CD4-positive, alpha-beta T cell treated with Interleukin-15 for 4 hours (primary cell): Measurements from ENCODE around the gene DNAJB9.

Source experiments
- DNase-seq: peaks from one replicate; pipeline ENCODE4 v3.0.0-alpha.2; 2020; ENCODE audit warnings: low spot score

DNAJB9 gene

GRCh38 chr7:108605559-108606201 is 36.0 kb downstream of the DNAJB9 start:
- no peak for DNase-seq

- DNase-seq: no peak
These were observed 40.0 kb downstream of the DNAJB9 start for GRCh38 chr7:108609643-108610042.

DNA sequence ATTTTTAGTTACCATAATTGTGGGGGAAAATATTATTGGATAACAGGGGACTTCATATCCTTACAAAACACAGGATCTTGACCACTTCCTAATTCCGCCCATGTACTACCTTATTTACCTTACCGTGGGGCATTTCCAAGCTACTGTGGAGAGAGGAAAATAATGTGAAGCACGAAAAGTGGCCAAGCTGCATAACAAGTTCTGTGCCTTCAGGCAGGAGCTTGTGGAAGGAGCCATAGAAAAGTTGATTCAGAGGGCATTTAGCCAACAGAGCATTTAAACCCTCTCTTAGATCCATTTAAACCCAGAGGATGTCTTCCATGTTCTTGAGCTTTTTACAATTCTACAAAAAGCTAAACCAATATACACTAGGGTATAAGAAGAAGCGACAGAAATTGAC is 41.6 kb downstream of the DNAJB9 start:
- DNase-seq: no peak

- peak; percentile 56 for DNase-seq
These were observed 43.7 kb downstream of the DNAJB9 start for GRCh38 chr7:108613147-108613948.

DNA sequence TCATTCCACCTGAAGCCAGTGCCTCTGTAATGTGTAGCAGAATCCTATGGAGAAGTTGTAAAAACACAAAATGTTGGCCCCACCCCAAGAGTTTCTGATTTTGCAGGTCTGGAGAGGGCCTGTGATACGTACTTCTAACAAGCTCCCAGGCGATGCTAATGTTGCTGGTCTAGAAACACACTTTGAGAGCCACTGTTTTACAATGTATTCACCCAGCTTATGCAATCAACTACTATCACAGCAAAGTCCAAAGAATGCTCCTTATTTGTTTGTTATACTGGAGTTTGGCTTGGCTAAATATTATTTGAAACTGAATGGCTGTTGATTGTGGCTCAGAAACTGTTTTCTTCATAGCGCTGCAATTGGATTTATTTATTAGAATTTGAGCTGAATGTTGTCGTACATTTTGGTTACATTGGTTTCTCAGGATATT is 44.3 kb downstream of the DNAJB9 start:
- DNase-seq: no peak

- no peak for DNase-seq
These were observed 45.2 kb downstream of the DNAJB9 start for GRCh38 chr7:108614896-108615295.

- DNase-seq: no peak
These were observed 48.4 kb downstream of the DNAJB9 start for GRCh38 chr7:108618056-108618455.

DNA sequence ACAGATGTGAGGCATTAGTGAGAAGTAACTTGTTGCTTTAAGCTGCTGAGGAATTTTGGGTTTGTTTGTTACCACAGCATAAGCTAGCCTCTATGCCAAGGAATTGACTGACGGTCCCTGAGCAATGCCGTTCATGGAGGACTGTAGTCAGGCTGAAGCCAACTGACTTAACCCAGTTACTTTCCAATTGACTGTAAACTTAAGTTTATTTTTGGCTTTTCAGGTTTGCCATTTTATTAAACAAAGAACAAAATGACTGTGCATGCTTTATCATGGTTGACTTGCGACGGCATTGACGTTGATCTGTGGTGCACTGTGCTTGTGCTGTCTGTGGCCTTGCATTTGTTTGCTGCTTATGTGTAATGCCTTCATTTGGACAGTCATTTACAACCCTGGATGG is 53.5 kb downstream of the DNAJB9 start:
- no peak for DNase-seq
